Urothelium cell line (cell line): ENCODE measurements around the gene HOXA3.

Experiments used
- DNase-seq: peaks from one replicate; pipeline ENCODE4 v3.0.0; 2011; ENCODE audit warnings: low spot score, mixed read lengths
- FAIRE-seq: peaks from 2 replicates; lab custom pipeline; 2011; peaks lifted over from hg19 to GRCh38; lab: Jason Lieb, UNC

Gene HOXA3

DNA sequence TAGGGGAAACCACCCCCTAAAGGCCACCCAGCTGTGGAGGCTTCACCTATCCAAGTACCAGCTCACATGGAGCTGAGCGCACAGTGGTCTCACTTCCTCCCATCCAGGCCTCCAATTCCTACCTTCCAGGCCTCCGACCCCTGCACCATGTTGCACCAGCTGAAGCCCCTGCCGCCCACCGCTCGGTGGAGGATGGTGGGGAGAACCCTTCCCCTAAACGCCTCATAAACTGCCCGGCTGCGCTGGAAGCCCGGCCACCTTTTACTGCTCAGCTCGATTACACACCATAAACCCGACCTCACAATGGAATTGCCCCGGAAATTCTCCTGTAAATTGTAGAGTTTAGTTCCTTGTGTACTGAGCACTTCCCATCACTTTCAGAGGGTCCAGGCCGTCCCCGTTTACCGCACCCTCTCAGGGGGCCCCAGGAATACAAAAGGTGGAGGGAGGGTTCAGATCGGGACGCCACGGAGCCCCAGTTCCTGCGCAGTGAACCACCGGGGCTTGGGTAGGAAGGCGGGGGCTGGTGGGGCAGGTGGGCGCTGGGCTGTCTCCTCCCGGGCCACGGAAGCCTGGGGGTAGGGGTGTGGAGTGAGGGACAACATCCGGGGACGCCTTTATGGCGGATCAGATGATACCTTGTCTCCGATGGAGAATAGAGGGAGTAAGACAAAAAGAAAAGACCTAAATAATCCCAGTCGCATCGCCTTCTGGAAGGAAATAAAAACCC lies 5.5 kb upstream of the HOXA3 start:
- FAIRE-seq, result peak; percentile 53
- DNase-seq, result no peak

DNA sequence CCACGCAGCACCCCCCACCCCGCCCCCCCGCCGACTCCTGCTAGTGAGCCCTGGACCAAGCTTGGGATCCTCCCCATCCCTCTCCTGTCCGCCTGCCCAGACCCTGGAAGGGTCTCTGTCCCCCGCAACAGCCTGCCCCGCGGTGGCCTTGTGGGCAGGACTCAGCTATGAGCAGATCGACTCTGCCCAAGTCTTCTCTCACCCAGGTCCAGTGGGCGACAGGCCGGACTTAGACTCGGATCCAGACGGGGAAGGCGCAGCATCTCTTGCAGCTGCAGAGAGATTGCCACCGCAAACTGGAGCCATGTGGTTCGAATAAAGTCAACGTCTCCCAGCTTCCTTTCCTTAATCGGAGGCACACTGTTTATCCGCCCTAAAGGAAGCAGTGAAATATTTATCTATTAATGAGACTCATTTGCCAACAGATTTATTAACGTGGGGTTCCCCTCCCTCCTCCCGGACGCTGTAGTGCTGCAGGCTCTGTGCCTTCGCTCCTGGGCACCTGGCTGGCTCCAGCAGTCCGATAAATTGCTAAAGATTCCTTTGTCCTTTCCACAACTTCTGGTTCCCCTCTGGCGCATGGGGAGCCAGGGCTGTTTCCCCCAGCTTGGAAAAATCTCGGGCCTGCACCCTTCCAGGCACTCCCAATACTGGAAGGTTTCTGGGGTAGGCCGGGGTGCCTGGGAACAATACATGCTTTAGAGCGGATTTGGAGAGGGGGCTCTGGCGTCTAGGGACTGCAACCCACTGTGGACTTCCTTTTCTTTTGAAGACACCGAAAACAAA lies 4.7 kb upstream of the HOXA3 start:
- DNase-seq (no peak), FAIRE-seq (peak; percentile 75)

DNA sequence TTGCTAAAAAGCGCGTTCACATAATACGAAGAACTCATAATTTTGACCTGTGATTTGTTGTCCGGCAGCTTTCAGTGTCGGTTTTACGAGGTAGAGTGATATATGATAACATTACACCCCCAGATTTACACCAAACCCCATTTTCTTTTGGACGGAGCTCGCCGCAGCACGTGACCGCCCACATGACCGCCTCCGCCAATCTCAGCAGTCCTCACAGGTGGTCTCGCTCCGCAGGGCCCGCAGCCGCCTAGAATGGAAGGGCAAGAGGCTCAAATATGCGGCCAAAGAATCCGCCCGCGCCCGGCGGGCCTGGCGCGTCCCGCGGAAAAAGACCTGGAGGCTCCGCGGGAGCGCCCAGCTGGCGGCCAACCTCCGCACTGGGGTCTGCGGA lies 4.1 kb upstream of the HOXA3 start, which contains the start of gene HOXA7:
Gene HOXA7, minus strand, starts transcription at position 168 of the 391 bp plus-strand sequence. Its CDS starts 130 bp downstream, at position 38.
- DNase-seq (peak; percentile 80), FAIRE-seq (no peak)

DNA sequence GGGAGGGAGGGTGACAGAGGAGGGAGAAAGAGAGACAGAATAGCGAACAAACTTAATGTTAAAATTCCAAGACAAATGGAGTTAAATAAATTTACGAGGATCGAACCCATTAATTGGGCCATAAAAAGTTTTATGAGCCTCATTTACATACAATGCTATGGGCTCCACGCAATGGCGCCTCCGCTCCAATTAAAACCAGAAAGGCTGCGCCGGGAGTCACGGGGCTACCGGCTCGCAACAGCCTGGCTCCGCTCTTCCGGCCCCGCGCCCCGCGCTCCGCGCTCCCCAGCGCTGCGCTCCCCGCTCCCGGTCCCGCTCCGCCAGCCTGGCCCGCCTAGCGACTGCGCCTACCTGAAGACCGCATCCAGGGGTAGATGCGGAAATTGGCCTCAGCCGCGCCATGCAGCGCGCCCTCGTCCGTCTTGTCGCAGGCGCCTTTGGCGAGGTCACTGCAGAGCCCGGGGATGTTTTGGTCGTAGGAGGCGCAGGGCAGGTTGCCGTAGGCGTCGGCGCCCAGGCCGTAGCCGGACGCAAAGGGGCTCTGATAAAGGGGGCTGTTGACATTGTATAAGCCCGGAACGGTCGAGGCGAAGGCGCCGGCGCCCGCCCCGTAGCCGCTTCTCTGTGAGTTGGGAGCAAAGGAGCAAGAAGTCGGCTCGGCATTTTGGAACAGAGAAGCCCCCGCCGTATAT lies 3.6 kb upstream of the HOXA3 start:
- DNase-seq (no peak), FAIRE-seq (peak; percentile 95)

DNA sequence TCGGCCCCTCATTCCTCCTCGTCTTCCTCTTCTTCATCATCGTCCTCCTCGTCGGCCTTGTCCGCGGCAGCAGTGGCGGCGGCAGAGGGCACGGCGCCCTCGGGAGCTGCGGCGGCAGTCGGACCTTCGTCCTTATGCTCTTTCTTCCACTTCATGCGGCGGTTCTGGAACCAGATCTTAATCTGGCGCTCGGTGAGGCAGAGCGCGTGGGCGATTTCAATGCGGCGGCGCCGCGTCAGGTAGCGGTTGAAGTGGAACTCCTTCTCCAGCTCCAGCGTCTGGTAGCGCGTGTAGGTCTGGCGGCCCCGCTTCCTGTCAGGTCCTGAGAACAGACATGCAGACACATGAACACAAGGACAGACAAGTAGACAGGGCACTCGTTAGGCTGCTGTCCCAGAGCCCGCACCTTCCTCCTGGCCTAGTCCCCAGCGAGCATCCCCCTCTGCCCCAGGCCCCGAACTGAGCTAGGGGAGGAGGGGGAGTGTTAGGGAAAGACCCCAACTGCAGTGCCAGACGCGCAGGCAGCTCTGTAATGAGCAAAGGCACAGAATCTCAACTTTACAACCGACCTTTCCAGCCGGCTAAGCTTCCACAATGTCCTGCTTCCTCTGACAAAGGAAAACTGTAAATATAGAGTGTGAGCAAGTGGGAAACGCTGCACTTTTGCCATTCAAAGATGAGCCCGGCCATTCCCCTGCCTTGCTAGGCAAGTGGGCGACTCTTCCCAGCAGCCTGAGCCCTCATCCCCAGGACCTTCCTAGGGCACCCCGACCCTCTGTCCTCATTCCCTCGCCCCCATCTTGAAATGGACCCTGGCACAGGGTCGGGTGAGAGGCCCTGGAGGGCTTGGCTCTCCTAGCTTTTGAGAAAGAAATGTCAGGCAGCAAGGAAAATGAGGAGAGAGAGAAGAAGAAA lies 2.8 kb upstream of the HOXA3 start:
- DNase-seq (no peak), FAIRE-seq (no peak)

DNA sequence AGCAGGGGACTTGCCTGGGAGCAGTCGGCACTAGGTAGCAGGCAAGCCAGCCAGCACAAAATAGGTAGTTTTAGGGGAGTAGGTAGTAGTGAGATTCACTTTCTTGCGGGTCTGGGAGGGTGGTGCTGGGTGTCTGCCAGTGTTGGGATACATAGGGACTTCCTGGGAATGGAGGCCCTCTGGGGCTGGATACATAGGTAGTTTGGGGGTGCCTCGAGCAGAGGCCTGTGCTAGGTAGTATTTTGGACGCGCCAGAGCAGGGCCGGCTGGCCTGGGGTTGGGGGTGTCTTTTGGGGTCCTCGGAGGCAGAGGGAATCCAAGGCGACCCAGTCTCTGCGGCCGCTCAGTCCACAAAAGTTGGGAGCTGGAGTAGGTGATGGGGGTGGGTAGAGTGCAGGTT lies 2.0 kb upstream of the HOXA3 start:
- DNase-seq (no peak), FAIRE-seq (no peak)

DNA sequence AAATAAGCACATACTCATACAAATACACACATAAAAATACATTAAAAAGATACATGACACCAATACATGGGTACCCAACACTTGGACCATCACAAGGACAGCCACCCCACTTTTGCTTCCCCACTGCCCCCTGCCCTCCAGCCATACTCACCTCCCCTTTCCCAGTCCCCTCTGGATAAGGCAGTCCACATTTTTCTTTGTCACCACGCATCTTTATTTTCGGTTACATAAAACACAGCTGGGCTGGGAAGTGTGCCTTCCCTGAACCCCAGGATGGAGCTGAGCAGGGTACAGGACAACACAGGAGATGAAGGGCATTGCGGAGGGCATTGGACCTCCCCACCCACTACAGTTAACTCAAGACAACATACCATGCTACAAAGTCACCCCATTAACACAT lies 1.1 kb upstream of the HOXA3 start:
- no peak for FAIRE-seq

DNA sequence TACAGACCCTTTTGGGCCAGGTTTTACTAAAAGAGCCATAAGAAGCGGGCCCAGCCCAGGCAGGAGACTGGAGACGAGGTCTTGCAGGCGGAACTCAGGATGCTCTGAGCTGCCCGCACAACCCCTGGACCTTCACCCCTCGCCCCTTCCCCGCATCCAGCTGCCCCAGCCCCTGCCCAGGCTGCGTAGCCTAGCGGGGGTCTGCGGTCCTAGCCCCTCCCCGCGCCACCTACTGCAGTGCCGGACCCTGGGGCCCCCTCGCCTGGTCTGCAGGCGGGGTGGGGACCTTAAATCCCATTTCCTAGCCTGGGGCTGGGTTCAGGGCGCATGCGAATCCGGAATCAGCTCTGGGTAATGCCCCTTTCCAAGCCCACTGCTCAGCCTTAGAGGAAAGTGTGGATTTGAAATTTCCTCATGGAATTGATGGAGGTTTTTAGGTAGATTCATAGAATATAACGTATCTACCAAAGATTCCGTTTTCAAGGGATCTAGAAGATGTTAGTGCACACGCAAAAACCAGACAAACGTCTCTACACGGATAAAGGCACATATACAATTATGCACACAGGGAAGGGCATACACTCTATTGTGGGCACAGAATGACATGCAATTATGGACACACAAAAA lies 546 bp upstream of the HOXA3 start:
- DNase-seq, result no peak
- no peak for FAIRE-seq

More for the DNA sequence above, 1.1 kb upstream of the HOXA3 start:
- DNase-seq, result no peak

DNA sequence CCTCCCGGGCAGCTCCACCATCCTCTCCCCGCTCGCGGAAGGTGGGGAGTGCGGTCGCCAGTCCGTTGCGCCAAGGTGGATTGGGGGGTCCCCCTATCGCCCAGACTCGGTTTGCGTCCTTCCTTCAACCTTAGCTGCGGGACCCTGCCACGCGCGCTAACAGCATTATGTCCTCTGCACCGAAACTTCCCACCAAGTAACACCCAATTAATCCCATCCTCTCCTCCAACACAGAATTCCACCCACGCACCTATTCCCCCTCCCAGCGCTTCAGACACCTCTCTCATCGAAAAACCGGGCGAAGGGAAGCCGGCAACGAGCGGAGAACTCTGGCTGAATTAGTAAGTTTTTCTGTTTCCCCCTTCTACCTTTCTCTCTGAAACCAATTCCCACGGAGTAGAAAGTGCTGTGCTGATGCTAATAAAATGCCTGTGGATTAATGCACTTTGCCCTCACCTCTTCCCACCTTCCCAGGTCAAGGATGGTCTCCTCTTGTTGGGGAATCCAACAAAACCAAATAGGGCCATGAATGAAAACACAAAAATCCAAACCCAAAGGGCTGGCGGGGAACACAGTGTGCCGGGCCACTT lies 947 bp downstream of the HOXA3 start:
- DNase-seq (no peak), FAIRE-seq (no peak)

DNA sequence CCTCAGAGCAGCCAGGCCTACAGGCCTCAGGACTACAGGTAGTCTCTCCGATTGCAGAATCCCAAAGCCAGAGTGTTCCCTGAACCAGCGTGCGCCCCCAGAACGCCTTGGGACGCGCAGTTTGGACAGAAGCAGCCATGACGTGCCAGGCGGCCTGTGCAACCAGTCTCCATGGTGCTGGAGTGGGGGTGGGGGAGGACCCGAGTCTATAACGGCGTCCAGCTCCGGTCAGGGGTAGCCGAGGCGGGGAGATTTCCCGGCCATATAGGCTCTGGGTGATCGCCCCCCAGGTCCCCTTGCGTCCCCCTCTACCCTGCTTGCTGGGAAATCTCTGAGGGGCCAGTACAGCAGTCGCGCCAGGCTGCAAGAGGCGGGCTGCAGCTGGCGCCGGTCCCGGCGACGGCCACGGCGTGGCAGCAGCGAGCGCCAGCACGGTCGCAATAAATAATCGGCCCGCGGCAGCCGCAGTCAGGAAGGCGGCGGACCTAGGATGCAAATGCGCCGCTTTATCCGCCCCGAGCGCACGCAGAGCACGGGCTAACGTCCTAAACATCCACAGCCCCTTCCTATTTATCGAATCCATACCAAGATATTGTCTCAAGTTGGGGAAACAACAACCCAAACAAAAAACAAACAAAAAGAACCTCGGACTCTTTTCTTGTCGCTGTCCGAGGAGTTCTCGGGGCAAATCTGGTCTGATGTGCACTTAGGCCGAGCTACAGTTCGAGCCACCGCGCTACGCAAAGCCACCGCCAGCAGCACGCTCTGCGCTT lies 1.6 kb downstream of the HOXA3 start:
- peak; percentile 97 for FAIRE-seq

DNA sequence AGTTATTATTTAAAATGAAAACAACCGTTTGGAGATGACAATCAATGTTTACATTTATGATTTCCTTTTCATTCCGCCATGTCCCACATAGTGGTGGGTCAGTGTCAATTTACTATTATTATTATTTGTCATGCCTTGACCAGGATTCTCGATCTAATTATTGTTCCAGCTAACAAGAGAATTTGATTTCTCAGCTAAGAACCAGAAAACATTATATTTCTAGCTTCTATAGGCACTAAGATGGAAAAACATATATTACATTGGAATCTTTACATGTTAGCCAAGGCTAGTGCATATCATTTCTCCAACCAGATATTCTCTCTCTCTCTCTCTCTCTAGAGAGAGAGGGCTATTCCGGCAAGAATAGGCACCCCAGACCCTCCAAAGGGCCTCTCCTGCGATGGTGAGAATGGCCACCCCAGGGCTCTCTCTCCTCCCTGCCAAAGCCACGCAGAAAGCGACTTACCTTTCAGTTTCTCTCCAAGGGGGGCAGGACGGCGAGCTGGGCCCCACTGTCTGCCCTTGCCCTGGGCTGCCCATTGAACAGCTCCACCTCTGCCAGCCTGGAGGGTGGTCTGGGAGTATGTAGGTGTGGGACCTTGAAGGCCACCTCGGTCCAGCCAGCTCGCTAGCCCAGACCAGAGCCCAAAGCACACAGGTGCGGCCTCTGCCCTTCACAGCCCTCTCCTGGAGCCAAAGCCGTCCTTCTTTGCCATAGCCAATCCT lies 2.4 kb downstream of the HOXA3 start:
- no peak for DNase-seq
- no peak for FAIRE-seq

More for the DNA sequence above, 1.6 kb downstream of the HOXA3 start:
- DNase-seq, result peak; percentile 92

DNA sequence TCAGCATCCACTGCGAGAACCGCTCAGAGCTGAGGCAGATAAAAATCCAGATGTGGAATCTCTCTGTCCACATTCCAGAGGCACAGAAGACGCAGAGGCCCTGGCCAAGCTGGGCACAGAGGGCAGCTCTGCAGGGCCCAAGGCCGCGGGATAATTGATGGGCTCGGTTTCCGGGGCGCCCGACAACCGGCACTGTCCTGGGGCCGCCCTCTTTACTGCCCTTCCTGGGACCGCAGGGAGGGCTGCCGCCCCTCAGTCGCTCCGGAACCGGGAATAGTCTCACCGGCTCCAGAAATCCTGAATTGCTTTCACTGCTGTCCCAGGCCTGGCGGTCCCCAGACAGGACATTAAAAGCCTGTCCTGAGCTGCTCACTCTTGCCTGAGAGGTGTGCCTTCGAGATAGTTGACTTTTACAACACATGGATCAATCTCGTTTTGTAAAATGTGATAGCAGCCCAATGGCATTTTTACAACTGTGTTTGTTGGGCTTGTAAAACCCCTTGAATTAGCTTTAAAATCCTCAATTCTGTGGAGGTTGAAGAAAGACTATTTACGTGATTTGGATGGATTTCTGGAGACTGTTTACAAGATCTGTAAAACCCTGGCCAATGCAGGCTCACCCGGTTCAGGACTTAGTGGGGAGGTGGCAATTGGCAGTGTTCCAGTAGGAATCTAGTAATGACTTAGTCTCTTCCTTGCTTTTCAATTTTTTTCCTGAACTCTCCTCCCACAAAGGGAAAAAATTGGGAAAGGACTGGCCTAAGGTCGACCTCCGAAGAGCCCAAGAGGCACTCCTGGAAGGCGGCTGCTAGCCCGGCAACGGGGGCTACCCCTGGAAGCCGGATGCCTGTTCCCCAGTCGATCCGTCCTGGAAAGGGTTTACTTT lies 3.4 kb downstream of the HOXA3 start:
- FAIRE-seq, result no peak
- no peak for DNase-seq

DNA sequence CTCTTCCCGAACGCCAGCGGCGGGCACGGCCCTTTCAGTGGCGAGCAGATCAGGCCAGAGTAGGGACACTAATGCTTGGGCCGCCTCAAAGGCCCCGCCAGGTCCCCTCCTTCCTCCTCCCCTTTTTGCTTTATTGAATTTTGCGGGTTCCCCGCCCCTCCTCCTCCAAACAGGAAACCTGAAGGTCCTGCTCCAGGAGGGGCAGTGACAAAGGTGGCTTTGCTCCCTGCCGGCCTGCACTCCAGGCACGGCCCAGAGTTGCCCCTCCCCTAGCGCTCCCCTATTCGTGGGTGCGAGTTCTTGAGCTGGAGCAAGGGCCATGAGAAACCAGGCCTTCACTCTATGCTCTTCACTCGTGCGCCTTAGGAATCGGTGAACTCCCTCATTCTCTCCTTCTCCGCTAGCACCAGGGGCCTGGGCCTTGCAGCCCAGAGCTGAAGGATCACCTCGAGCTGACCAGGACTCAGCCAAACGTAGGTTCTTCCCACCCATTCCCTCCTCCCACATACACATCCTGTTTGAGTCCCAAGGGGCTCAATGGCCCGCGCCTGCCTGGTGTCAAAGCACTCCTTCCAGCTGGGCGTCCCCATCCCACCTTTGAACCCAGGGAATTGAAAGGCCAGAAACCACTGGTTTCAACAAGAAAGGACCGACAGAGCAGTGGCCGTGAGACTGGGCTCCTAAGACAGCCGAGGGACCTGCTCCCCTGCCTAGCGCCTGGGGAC lies 4.2 kb downstream of the HOXA3 start:
- no peak for DNase-seq
- no peak for FAIRE-seq

DNA sequence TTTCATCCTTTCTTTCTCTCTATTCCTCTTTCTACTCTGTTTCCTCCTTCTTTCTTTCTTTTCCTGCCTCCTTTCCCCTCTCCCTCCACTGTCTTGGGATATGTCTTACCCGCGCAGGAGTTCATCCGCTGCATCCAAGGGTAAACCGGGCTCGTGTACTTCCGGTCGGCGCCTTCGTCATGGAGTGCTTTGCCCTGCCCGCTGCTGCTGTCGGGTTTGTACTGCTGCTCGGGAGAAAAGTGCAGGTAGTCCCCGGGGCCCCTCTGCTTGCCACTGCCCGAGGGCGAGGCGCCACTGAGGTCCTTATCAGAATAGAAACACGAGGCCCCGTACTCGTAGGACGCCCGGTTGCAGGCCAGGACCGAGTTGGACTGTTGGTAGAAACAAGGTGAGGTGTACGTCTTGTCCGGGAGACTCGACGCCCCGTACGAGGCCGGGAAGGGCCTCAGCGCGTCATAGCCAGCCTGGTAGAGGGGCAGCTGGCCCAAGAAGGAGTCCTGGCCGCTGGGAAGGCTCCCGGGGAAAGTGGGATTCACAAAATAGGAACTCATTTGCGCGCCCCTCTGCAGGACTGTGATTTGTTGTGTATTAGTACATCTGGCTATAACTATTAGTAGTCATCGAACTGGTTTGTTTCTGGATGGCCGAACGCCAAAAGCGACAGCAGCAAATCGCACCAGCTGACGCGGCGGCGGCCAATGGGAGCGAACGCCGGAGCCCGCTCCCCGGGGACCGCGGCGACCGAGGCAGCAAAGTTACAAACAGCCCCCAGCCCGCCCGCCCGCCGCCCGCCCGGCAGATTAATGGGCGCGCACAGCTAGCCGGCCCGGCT lies 5.0 kb downstream of the HOXA3 start, which contains the start of gene HOXA6:
Gene HOXA6, minus strand, starts transcription at position 576 of the 832 bp plus-strand sequence. Its CDS starts 25 bp downstream, at position 551.
- no peak for DNase-seq
- no peak for FAIRE-seq

DNA sequence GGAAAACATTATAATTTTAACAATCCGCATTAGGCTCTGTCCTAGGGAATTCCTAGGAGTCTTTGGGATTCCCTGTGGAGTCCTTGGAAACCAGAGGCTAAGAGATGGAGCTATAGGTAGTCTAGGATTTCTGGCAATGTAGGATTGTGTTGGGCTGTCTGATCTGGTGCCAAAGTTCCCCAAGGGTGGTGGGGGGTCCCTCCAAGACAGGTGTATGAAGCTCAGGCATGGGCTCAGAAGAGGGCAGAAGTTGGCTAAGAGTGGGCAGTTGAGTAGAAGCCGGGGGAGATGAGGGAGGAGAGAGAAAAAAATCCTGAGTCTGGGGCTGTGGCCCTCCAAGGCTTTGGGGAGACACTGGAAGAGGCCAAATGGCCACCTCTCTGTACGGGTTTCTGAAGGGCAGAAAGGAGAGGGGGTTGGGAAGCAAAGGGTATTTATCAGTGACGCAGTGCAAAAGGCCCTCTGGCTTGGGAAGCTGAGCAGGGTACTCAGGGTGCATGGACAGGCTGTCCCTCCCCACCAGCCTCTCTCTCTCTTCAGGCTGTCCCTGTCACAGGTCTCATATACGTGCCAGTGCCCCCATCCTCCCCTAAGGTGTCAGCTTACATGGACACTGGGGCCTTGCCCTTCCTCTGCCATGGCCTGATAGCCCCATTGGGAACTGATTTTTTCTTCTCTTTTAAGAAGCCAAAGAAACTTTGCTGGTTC lies 5.7 kb downstream of the HOXA3 start:
- FAIRE-seq (no peak), DNase-seq (no peak)
